ENCODE measurements around the gene CTBP2.
A peak's percentile ranks its signal among the peaks of the same experiment; 100 is the strongest.

The CTBP2 gene

DNA sequence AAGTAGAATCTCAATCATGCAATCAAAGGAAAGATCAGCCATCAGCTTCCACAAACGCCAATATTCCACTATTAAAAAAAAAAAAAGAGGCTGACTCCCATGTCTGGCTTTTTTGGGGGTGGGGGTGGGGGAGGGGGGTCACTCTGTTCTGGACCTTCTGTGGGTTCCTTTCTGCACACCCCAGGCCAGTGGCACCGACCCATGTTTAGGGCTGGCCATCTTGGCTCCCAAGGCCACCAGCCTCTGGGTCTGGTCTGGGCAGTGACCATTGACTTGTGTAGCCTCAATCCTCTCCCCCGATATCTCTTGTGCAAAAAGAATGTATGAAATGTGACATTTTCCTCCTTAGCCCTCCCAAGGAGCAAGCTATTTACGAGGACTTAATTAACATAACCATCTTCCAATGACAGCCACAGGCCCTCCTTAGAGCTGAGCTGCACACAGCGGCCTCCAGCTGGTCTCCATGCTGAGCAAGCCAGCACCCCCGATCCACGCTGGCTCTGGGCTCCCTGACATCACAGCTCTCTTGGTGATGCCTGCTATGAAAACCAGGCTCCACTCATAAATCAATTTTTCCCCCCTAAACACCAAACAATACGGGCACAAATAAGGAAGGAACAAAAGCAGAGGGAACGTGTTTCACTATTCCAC lies 118.4 kb downstream of the CTBP2 start:
- Histone ChIP-seq H3K9me3 (no peaks in the 10 kb centered on the region), H3K27me3 (no peaks in the 10 kb centered on the region), H3K4me1 (peaks cover 9 to 91% (median 70%) of the 10 kb centered on the region in 4 donors), H3K4me3 (no peak overlapping the region), H3K36me3 (no peaks in the 10 kb centered on the region), H3K27ac (peak overlapping the region in 1 of 2 donors; percentile 4)
- intact Hi-C loops (cut with DNase I; ENCODE audit: low total_unique reads) = no loop called here
- DNase-seq = no peak
- TF ChIP-seq, protein P1, sequence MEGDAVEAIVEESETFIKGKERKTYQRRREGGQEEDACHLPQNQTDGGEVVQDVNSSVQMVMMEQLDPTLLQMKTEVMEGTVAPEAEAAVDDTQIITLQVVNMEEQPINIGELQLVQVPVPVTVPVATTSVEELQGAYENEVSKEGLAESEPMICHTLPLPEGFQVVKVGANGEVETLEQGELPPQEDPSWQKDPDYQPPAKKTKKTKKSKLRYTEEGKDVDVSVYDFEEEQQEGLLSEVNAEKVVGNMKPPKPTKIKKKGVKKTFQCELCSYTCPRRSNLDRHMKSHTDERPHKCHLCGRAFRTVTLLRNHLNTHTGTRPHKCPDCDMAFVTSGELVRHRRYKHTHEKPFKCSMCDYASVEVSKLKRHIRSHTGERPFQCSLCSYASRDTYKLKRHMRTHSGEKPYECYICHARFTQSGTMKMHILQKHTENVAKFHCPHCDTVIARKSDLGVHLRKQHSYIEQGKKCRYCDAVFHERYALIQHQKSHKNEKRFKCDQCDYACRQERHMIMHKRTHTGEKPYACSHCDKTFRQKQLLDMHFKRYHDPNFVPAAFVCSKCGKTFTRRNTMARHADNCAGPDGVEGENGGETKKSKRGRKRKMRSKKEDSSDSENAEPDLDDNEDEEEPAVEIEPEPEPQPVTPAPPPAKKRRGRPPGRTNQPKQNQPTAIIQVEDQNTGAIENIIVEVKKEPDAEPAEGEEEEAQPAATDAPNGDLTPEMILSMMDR (IDR thresholded peaks at IDR 0.05) = no peak

DNA sequence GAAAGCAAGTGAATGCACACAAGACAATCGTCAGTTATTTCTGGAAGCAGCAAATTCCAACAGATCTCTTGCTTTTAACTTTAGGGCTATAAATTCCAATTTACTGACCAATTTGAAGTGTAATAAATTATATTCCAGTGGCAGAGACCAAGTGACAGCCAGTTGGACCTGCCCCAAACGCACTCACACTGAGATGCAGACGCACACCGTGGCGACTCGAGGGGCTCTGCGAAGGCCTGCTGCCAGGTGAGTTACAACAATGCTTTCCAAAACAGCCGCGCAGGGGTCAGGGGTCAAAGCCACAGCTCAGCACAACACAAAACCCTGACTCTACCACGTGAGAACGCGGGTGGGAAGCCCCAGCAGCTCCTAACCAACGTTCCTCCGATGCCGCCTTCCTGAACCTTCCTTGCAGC lies 121.0 kb downstream of the CTBP2 start:
- TF ChIP-seq, protein P1 (IDR thresholded peaks at IDR 0.05) = no peak
- peaks cover 5 to 91% (median 72%) of the 10 kb centered on the region in 4 donors for H3K4me1 ChIP-seq
- H3K9me3 ChIP-seq = no peaks in the 10 kb centered on the region
- H3K27ac ChIP-seq = peak overlapping the region; percentile 46 to 90
- DNase-seq = no peak
- peak overlapping the region; percentile 20 to 32 for H3K4me3 ChIP-seq
- H3K36me3 ChIP-seq = no peaks in the 10 kb centered on the region
- intact Hi-C loops (cut with DNase I; ENCODE audit: low total_unique reads) = no loop called here
- H3K27me3 ChIP-seq = no peaks in the 10 kb centered on the region

DNA sequence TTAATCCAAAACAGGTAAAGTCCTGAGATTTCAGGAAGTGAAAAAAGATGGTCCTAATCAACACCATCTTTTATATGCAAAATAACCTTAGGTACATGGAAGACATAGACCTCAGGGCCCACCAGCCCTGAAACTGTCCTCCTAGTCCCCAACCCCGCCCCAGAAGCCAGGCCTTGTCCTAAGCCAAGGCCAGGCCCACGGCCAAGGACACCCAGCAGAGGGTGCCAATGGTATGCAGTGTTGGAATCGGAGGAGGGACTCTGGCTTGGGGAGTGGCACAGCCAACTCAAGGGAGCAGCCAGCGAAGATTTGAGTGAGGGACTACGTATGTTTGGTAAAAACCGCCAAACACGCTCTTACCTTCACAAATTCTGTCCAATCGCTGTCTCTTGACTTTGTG lies 121.7 kb downstream of the CTBP2 start:
- intact Hi-C loops (cut with DNase I; ENCODE audit: low total_unique reads) = no loop called here
- H3K4me1 ChIP-seq = peaks cover 5 to 91% (median 67%) of the 10 kb centered on the region in 4 donors
- TF ChIP-seq, protein P1 (IDR thresholded peaks at IDR 0.05) = peak in 1 of 2 experiments; percentile 30
- H3K36me3 ChIP-seq = no peaks in the 10 kb centered on the region
- H3K27me3 ChIP-seq = no peaks in the 10 kb centered on the region
- peak overlapping the region; percentile 20 to 32 for H3K4me3 ChIP-seq
- peak overlapping the region; percentile 46 to 90 for H3K27ac ChIP-seq
- no peaks in the 10 kb centered on the region for H3K9me3 ChIP-seq
- DNase-seq = peak; percentile 61 to 86

DNA sequence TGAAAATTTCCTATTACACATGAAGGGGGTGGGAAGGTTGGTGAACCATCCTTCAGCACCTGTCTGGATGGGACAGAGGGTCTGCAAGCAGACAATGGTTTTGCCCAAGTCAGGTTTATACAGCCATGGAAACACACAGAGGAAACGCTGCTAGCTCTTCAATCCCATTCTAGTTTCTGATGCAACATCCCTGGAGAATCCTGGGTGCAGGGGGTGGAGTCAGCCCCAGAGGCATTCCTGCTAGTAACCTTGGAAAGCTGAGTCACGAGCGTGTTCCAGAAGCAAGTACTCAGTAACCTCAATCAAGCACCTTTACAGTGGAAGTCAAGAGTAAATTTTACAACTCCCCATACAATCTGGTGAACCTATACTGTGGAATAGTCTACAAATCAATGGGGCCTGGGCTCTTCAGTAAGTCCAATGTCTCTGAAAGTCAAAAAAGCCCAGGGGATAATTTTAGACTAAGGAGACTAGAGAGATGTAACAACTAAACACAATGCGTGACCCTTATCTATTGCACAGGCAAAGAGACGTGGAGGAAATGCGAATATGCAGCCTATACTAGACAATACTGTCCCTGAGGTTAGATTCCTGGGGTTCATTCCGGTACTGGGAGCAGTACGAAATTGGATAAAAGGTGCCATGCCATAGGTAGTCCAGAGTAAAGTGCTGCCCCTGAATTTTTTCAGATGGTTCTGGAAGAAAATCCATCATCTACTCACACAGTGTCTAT lies 123.1 kb downstream of the CTBP2 start:
- intact Hi-C loops (cut with DNase I; ENCODE audit: low total_unique reads) = no loop called here
- H3K4me3 ChIP-seq = no peak overlapping the region
- H3K27ac ChIP-seq = peak overlapping the region; percentile 58 to 90
- no peaks in the 10 kb centered on the region for H3K27me3 ChIP-seq
- peak in 1 of 2 donors; percentile 88 for DNase-seq
- peaks cover 5 to 91% (median 65%) of the 10 kb centered on the region in 4 donors for H3K4me1 ChIP-seq
- no peaks in the 10 kb centered on the region for H3K9me3 ChIP-seq
- TF ChIP-seq, protein P1 (IDR thresholded peaks at IDR 0.05) = no peak
- H3K36me3 ChIP-seq = peaks cover 0 to 9% (median 0%) of the 10 kb centered on the region in 3 donors

DNA sequence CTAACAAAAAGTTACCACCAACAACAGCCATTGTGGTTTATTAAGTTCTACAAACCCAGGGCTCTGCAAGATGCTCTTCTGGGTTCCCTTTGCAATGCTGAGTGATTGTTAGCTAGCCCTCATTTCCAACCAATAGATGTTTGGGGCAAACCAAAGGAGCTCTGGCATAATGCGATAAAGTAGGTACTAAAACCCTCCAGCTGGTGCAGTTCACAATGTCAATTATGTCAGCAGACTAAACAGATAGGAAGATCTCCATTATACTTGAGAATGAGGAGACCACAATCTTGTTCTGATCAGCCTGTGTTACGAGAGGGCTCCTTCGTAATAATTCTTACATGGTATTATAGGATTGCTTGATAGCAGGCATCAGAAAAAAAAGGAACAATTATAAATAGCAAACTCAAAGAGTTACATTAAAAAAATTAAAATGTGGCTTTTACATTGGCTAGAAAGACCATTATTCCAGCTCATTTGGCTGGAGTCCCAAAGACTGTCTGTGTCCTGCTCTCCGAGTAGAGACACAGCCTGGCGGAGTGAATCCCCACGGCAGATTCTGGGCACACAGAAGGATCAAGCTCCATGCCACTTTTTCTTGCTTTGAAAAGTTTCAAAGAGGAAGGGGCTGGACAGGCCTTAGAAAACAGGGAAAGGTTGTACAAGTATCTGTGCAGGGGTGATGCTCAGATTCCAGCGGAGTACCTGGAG lies 124.6 kb downstream of the CTBP2 start:
- DNase-seq = no peak
- intact Hi-C loops (cut with DNase I; ENCODE audit: low total_unique reads) = no loop called here
- H3K4me3 ChIP-seq = peak overlapping the region; percentile 0 to 2
- TF ChIP-seq, protein P1 (IDR thresholded peaks at IDR 0.05) = no peak
- no peaks in the 10 kb centered on the region for H3K9me3 ChIP-seq
- H3K4me1 ChIP-seq = peaks cover 5 to 99% (median 68%) of the 10 kb centered on the region in 4 donors
- peaks cover 0 to 9% (median 0%) of the 10 kb centered on the region in 3 donors for H3K36me3 ChIP-seq
- no peaks in the 10 kb centered on the region for H3K27me3 ChIP-seq
- H3K27ac ChIP-seq = peak overlapping the region; percentile 58 to 90

Data from tibial artery (tissue), 4 donors.